GM21381 (cell line): ENCODE data around the gene PAX4.

Source experiments
- ATAC-seq: cut with Tn5 transposase; IDR thresholded peaks from one replicate; pipeline ENCODE4 v1.9.1; 2021; ENCODE audit warnings: mild to moderate bottlenecking, moderate library complexity; ENCODE audit not compliant: unreplicated experiment

PAX4 gene

GRCh38 chr7:127632276-127632910 is 14.5 kb upstream of the PAX4 start:
- no peak for ATAC-seq

DNA sequence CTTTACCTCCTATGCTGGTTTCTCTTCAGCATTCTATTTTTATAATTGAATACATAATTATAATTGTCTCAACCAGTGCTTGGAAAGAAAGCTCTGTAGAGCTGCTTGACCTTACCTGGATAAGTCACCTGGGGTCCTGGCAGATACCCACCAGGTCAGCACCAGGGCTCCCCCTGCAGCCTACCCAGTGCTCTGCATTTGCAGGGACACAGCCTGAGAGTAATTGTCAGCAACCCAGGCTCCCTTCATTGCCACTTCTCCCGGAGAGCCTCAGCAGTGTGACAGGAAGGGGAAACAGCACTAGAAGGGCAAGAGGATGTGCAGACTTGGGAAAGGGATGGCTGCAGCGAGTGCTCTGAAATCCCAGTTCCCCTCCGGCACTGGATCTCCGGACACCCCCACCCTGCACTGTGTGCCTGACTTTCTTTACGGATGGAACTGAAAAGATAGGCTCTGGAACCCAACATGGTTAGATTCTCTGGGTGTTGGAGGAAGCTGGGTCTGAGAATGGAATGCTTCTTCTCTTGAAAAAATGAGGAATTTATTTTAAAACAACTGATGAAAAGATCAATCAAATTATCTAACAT is 11.4 kb upstream of the PAX4 start:
- ATAC-seq = peak; percentile 65

GRCh38 chr7:127628445-127628844 is 10.5 kb upstream of the PAX4 start:
- ATAC-seq = no peak

- ATAC-seq = no peak
Observed at GRCh38 chr7:127625331-127625730, 7.4 kb upstream of the PAX4 start.

- no peak for ATAC-seq
Observed at GRCh38 chr7:127620406-127621233, 2.7 kb upstream of the PAX4 start.

DNA sequence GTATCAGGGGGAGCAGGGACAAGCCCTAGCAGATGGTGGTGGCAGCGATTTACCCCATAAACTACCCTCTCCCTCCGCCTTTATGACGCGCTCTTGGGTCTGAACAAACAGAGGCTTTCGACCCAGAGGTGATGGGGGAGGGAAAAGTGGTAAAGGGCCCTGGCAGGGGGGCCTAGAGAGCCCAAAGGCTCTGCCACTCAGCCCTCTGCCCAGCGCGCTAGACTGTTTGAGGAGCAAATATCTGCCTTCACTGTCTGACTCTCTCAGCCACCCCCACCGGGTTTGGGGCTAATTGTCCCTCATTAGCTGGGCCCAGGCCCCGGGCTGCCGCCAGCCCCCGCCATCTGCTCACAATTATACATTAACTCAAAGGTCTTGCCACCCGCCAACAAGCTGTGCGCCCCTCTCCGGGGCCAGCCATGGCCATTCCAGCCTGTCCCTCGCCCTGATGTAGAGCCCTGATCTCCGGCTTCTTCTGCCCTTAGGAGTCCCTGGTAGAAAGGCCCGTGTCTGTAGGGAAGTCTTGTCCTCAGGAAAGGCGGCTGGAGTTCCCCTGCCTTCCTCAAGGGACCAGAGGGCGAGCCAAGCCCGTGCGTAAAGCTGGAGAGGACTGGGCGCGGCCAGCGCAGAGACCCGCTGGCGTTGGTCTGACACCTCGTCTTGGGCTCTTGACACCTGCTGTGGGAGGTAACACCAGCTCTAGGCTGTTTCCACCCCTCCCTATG is 1.9 kb upstream of the PAX4 start:
- ATAC-seq = no peak

DNA sequence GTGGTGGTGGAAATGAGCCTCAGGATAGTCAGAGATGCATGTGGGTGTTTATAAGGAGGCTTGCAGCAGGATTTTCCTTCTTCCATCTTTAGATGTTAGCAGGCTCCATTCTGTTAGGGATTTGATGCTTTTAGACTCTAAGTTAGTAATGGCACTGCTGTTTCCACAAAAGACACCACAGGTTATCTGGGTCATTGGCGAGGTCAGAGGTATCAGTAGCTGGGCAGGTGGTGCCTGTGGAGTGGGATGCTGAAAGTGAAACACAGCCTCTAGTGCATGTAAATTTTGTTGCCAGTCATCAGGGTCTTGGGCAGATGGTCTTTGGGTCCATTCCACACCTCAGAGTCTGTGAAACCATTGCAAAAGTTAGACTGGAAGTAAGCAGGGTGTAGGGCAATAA is 833 bp upstream of the PAX4 start:
- ATAC-seq = no peak

- ATAC-seq = no peak
Observed at GRCh38 chr7:127616724-127617123, 1.2 kb downstream of the PAX4 start.

- no peak for ATAC-seq
Observed at GRCh38 chr7:127612263-127612662, 5.7 kb downstream of the PAX4 start.

DNA sequence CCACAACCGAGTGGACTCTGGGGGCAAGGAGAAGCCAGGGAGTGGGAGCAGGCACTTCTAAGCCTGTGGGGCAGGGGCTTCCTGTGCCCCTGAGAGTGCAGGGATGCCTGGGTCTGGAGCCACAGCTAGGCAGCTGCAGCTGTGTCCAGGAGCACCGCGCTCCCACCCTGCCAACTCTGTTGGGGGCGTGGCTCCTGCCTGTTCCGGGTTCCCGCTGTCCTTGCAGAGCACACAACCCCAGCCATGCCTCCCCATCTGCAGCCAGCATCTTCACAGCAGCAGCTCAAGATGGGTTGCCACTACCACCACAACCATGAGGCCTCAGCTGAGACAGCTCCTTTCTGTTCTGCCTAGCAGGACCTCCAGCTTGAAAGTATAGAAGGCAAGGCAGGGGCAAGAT is 8.6 kb downstream of the PAX4 start:
- no peak for ATAC-seq

DNA sequence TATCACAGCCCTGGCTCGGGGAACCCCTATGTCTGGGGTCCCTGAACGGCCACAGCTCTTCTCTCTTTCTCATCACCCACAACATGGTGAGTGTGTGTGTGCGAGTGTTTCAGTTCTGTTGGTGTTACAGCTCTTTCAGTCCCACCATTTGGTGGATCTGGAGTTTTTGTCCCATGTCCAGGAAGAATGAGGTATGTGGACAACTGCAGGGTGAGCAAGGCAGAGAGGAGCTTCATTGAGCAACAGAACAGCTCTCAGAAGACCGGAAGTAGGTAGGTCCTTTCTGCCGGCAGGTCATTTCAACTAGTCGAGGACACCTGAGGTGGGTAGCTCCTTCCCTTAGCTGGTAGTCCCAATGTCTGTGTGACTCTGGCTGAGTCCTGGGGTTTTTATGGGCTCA is 9.5 kb downstream of the PAX4 start:
- ATAC-seq = no peak

DNA sequence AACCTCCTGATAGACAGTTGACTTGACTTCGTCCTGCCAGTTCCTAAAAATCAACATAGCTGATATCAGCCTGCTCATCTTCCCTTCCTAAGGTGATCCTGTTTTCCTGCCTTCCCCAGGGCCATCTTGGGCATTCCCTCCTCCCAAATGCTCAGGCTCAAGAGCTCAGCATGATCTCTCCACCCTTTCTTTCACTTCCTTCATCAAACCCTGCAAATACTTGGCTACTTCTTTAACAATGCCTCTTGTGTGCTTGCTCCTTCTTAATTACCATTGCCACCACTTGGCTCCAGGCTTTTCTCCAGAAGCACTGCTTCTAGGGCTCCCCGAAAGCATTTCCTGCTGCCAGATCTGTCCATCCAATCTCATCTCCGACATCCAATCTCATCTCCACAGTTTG is 17.1 kb downstream of the PAX4 start:
- ATAC-seq = no peak

- ATAC-seq = no peak
Observed at GRCh38 chr7:127598318-127598717, 19.6 kb downstream of the PAX4 start.

GRCh38 chr7:127595737-127596136 is 22.2 kb downstream of the PAX4 start:
- no peak for ATAC-seq

DNA sequence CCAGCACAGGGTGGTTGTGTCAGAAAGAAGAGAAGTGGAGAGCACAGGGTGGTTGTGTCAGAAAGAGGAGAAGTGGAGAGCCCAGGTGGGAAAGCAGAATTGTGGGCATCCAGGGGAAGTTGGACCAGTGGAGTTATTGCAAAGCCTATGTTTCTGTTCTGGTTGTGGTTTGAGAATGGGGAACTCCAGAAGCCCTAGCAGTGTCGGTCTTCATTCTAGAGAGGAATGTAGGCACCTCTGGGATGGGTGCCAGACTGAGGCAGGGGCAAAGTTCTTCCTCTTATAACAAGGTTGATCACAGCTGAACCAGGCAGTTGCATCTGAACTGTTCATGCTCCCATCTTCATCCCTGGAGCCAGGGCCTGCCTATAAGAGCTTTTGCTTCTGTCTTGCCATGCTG is 23.5 kb downstream of the PAX4 start:
- no peak for ATAC-seq

GRCh38 chr7:127592550-127592949 is 25.4 kb downstream of the PAX4 start:
- ATAC-seq = no peak

DNA sequence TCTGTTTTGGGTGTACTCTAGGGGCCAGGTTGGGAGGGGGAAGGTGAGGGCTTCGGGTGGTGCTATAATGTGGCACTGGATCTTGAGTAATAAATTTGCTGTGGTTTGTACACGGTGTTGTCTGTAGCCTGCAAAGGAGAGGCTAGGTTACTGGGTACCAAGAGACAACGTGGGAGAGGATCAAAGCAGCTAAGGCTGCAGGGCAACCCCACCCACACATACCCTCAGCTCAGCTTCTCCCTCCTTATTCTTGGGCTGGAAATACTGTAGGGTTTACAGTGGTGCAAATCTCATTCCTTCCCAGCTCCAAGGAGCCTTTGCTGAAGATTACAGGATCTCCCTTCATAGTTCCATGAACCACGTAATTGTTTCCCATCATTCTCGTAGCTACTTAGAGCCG is 26.4 kb downstream of the PAX4 start:
- no peak for ATAC-seq

DNA sequence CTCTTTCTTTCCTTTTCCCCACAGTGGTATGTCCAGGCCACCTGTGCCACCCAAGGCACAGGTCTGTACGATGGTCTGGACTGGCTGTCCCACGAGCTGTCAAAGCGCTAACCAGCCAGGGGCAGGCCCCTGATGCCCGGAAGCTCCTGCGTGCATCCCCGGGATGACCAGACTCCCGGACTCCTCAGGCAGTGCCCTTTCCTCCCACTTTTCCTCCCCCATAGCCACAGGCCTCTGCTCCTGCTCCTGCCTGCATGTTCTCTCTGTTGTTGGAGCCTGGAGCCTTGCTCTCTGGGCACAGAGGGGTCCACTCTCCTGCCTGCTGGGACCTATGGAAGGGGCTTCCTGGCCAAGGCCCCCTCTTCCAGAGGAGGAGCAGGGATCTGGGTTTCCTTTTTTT is 26.8 kb downstream of the PAX4 start:
- no peak for ATAC-seq

DNA sequence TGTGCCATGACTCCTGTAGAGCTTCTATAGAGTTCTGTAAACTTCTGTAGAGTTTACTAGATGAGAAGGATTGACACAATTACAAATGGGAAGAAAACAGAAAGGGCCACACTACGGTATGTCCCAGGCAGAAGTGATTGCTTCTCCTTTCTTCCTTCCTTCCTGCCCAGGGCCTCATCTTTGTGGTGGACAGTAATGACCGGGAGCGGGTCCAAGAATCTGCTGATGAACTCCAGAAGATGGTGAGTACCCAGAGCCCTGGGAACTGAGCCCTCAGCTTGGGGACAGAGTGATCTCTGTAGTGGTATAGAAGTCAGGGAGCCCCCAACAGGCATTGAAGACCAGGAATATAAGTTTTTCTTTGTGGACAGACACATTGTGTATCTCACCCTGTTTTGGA is 28.0 kb downstream of the PAX4 start:
- ATAC-seq = no peak

DNA sequence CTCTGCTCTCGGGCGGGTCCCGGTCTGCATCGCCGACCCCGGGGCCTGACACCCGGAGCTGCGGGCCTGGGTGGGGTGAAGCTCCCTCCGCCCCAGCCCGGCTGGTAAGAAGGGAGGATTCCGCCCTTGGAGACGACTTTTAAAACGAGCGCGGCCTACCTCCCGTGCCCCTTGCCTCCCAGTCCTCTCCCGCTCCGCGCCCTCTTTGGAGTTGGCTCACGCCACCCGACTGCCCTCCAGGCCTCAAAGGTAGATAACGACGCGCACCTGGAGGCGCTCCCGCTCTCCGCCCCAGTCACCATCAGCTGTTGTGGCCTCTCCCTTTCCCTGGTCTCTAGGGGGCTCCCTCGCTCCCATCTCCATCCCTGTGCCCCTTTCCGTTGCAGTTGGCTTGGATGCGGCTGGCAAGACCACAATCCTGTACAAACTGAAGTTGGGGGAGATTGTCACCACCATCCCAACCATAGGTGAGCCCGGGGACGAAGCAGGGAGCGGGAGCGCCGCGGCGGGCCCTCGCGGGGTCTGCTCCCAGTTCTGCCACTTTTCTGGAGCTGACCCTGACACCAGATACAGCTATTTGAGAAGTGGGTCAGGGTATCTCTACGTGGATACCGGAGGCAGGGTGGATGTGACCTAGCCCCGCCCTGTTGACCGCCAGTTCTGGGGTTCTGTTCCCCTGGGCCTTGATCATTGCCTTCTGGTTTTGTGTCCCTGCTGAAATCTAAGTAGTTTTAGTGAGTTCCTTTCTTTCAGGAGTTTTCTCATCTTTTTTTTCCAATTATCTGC is 29.1 kb downstream of the PAX4 start:
- peak; percentile 10 for ATAC-seq
